GM10266 (cell line): Measurements from ENCODE around the gene CC2D1A.

ENCODE experiments used
- DNase-seq: peaks from one replicate; pipeline ENCODE4 v3.0.0; 2012; ENCODE audit errors: extremely low spot score
- TF ChIP-seq, protein P1 (sequence below): IDR thresholded peaks from 2 replicates; pipeline ENCODE4 v1.5.1; 2012; ENCODE audit warnings: mild to moderate bottlenecking, low read depth; ENCODE audit not compliant: control insufficient read depth, insufficient read depth; ENCODE audit errors: missing control alignments

CC2D1A gene

DNA sequence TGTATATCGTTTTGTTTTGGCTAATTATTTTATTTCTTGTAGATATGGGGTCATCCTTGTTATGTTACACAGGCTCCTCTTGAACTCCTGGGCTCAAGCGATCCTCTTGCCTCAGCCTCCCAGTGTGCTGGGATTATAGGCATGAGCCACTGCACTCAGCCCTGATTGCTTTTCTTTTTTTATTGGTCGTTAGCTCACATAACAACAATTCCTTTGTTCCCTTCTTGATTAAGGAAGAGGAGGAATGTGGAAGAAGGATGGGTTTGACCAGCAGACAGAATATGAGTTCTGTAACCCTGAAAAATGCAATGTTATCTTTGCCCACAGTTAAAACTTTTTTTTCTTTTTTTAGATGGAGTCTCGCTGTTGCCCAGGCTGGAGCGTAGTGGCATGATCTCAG lies 11.4 kb upstream of the CC2D1A start:
- TF ChIP-seq, protein P1, sequence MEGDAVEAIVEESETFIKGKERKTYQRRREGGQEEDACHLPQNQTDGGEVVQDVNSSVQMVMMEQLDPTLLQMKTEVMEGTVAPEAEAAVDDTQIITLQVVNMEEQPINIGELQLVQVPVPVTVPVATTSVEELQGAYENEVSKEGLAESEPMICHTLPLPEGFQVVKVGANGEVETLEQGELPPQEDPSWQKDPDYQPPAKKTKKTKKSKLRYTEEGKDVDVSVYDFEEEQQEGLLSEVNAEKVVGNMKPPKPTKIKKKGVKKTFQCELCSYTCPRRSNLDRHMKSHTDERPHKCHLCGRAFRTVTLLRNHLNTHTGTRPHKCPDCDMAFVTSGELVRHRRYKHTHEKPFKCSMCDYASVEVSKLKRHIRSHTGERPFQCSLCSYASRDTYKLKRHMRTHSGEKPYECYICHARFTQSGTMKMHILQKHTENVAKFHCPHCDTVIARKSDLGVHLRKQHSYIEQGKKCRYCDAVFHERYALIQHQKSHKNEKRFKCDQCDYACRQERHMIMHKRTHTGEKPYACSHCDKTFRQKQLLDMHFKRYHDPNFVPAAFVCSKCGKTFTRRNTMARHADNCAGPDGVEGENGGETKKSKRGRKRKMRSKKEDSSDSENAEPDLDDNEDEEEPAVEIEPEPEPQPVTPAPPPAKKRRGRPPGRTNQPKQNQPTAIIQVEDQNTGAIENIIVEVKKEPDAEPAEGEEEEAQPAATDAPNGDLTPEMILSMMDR, result no peak
- no peak for DNase-seq

DNA sequence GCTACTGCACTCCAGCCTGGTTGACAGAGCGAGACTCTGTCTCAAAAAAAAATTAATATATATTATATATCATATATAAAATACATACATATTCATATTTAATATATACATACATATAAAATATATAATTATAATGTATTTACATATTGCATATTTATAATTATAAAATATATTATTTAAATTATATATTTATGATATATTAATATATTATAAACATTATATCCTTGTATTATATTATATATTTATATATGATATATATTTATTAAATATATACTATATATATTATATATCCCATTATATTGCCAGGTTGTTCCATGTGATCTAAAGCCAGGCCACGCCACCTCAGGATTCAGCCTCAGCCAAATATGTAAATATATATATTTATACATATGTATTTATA lies 9.8 kb upstream of the CC2D1A start:
- DNase-seq, result no peak

DNA sequence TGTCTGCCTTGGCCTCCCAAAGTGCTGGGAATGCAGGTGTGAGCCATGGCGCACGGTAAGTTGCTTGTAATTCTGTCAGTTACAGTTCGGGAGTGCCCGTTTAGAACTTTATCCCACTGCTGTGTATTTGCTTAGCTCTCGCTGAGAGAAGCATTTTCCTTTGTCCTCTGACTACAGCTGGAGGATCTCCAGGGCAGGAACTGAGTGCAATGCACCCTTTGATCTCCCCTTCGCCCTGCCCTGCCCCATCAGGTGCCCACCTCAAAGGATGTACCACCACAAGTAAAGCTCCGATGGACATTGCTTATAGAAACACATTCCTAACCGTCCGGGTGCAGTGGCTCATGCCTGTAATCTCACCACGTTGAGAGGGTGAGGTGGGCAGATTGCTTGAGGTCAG lies 6.6 kb upstream of the CC2D1A start:
- DNase-seq, result no peak
- TF ChIP-seq, protein P1, result no peak

More for the DNA sequence above, 9.8 kb upstream of the CC2D1A start:
- TF ChIP-seq, protein P1, result no peak

DNA sequence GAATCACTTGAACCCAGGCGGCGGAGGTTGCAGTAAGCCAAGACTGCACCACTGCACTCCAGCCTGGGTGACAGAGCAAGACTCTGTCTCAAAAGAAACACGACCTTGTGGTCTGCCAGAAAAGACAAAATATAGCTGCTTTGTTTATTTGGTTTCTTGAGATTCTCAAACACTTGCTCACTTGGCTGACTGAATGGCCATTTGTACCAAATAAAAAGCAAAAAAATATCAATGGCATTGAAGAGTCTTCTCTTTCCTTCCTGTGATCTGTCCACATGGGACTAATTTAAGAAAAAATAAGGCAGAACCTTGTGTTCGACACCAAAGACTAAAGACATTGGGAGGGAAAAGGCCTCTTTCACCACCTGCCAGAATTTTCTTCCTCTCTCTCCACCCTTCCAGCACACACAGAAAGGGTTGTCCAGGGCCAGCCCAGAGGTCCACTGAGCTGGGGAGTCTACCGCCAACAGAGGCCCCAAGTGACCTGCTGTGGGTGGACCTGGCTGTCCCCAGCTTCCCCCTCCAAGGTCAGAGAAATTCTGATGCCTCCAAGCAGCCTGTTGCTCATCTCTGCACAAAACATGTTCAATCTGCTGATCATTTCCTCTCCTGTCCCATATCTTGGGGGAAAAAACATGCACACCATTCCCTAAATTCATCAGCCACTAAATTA lies 6.0 kb upstream of the CC2D1A start:
- TF ChIP-seq, protein P1, result no peak
- DNase-seq, result no peak

DNA sequence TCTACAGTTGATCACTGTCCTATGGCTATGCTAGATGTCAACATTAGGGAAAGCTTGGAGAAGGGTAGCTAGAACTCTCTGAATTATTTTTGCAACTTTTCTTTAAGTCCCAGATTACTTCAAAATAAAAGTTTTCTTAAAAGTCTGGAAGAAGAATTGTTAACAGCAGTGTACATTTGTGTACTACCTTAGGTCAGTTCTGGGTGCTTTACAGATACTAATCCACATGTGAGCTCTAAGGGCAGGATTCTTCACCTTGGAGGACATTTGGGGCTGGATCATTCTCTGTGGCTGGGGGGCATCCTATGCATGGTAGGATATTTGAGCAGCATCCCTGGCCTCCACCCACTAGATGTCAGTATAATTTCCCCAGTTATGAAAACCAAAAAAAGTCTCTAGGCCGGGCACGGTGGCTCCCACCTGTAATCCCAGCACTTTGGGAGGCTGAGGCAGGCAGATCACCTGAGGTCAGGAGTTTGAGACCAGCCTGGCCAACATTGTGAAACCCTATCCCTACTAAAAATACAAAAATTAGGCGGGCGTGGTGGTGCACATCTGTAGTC lies 2.9 kb upstream of the CC2D1A start:
- TF ChIP-seq, protein P1, result peak; percentile 54
- no peak for DNase-seq

DNA sequence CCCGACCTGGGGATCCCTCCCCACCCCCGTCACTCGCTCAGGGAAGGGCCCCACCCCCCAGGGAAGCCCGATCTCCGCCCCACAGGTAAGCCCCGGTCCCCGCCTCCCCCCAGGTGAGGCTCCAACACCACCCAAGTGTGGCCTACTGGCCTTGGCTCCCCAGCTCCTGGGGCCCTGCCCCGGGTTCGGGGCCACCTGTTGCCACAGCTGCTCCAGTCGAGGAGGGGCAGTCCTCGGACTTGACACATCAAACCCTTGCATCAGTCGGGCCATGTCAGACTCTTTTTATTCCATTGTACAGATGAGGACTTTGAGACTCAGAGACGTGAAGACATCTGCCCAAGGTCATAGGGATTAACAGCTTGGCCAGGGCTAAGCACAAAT lies 512 bp downstream of the CC2D1A start:
- TF ChIP-seq, protein P1, result no peak
- no peak for DNase-seq

DNA sequence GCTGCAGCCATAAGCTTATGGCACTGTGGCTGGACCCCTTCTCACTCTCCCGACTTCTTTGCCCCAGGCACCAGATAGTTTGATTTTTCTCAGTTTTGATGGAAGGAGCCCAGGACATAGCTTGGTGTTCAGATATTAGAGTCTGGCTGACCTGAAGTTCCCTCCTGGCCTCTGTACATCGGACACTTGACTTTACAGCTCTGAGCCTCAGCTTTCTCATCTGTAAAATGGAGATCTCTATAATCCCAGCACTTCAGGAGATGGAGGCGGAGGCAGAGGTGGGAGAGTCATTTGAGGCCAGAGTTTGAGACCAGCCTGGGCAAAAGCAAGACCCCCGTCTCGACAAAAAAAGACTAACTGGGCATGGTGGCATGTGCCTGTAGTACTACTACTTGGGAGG lies 909 bp downstream of the CC2D1A start:
- no peak for DNase-seq
- TF ChIP-seq, protein P1, result no peak
